ENCODE data around the gene CCDC7.
"Not testable (repeated sequence)": the region's sequence is repeated elsewhere in the genome, so short reads cannot be mapped to it uniquely, and the experiment has no call there.

- TF ChIP-seq CTCF (conservative IDR thresholded peaks at IDR 0.05; ENCODE audit: low read length); EZH2phosphoT487 (IDR thresholded peaks at IDR 0.05; ENCODE audit: borderline replicate concordance, low read depth, low read length): not testable (repeated sequence)
Measured at GRCh38 chr10:32699683-32700082, 253.7 kb downstream of the CCDC7 start.
